ENCODE measurements around the gene CYP2S1.
"Not testable (repeated sequence)": the region's sequence is repeated elsewhere in the genome, so short reads cannot be mapped to it uniquely, and the experiment has no call there.

The CYP2S1 gene

GRCh38 chr19:41192574-41193429, at the start of gene CYP2S1:
Gene CYP2S1 (plus strand): TSS chr19:41193219. CDS start chr19:41193265, 46 bp downstream.
- no peak for DNase-seq (ENCODE audit: low read depth)

GRCh38 chr19:41144403-41144802, 48.6 kb upstream of the CYP2S1 start:
- DNase-seq (ENCODE audit: low read depth): peak; percentile 72

- no peak for DNase-seq (ENCODE audit: low read depth)
Observed at GRCh38 chr19:41149831-41150230, 43.2 kb upstream of the CYP2S1 start.

GRCh38 chr19:41150986-41151385, 42.0 kb upstream of the CYP2S1 start:
- DNase-seq (ENCODE audit: low read depth): not testable (repeated sequence)

- no peak for DNase-seq (ENCODE audit: low read depth)
Observed at GRCh38 chr19:41154060-41154459, 39.0 kb upstream of the CYP2S1 start.

GRCh38 chr19:41156207-41156606, 36.8 kb upstream of the CYP2S1 start:
- no peak for DNase-seq (ENCODE audit: low read depth)

GRCh38 chr19:41159881-41160280, 33.1 kb upstream of the CYP2S1 start:
- no peak for DNase-seq (ENCODE audit: low read depth)

- no peak for DNase-seq (ENCODE audit: low read depth)
Observed at GRCh38 chr19:41161903-41162302, 31.1 kb upstream of the CYP2S1 start.

GRCh38 chr19:41166944-41167804, 25.8 kb upstream of the CYP2S1 start:
- DNase-seq (ENCODE audit: low read depth): no peak

- no peak for DNase-seq (ENCODE audit: low read depth)
Observed at GRCh38 chr19:41172297-41173164, 20.5 kb upstream of the CYP2S1 start.

- no peak for DNase-seq (ENCODE audit: low read depth)
Observed at GRCh38 chr19:41174297-41174928, 18.6 kb upstream of the CYP2S1 start.

- DNase-seq (ENCODE audit: low read depth): peak; percentile 91
Observed at GRCh38 chr19:41175801-41176777, 16.9 kb upstream of the CYP2S1 start.

- DNase-seq (ENCODE audit: low read depth): not testable (repeated sequence)
Observed at GRCh38 chr19:41180173-41180572, 12.8 kb upstream of the CYP2S1 start.

GRCh38 chr19:41186971-41187883, 5.8 kb upstream of the CYP2S1 start:
- DNase-seq (ENCODE audit: low read depth): no peak

GRCh38 chr19:41187884-41188279, 5.1 kb upstream of the CYP2S1 start:
- DNase-seq (ENCODE audit: low read depth): no peak

- no peak for DNase-seq (ENCODE audit: low read depth)
Observed at GRCh38 chr19:41189425-41190065, 3.5 kb upstream of the CYP2S1 start.

GRCh38 chr19:41193430-41194156, 574 bp downstream of the CYP2S1 start:
- DNase-seq (ENCODE audit: low read depth): no peak

GRCh38 chr19:41194157-41194552, 1.1 kb downstream of the CYP2S1 start:
- DNase-seq (ENCODE audit: low read depth): no peak
